KBM-7 (cell line): ENCODE measurements around the gene ADPGK.
"Not testable (repeated sequence)": the region's sequence is repeated elsewhere in the genome, so short reads cannot be mapped to it uniquely, and the experiment has no call there.

Experiments used
- DNase-seq: peaks from one replicate; pipeline ENCODE4 v3.0.0-alpha.2; 2015
- in situ Hi-C: fragments of 300-500 bp; cut with MboI; formaldehyde crosslinking; loops from 2 replicates; pipeline ENCODE4 v1.14.3; 2020; ENCODE audit warnings: low sequenced_read_pairs, low pct_unique_long_range_greater_than_20kb, mixed read lengths

ADPGK gene

GRCh38 chr15:72764656-72765055 is 18.9 kb downstream of the ADPGK start:
- in situ Hi-C loops, result no loop called here
- DNase-seq, result no peak

GRCh38 chr15:72760590-72761260 is 22.8 kb downstream of the ADPGK start:
- no peak for DNase-seq
- in situ Hi-C loops, result no loop called here

- DNase-seq, result no peak
- in situ Hi-C loops, result no loop called here
These were observed 25.4 kb downstream of the ADPGK start for GRCh38 chr15:72758182-72758581.

GRCh38 chr15:72754096-72754495 is 29.5 kb downstream of the ADPGK start:
- DNase-seq, result no peak
- in situ Hi-C loops, result no loop called here

GRCh38 chr15:72751751-72752455 is 31.7 kb downstream of the ADPGK start:
- in situ Hi-C loops, result no loop called here
- peak; percentile 94 for DNase-seq

GRCh38 chr15:72749700-72750099 is 33.9 kb downstream of the ADPGK start:
- in situ Hi-C loops, result no loop called here
- no peak for DNase-seq

- DNase-seq, result no peak
- in situ Hi-C loops, result no loop called here
These were observed 43.3 kb downstream of the ADPGK start for GRCh38 chr15:72740219-72740618.

GRCh38 chr15:72737723-72738122 is 45.8 kb downstream of the ADPGK start:
- in situ Hi-C loops, result no loop called here
- DNase-seq, result no peak

GRCh38 chr15:72737061-72737460 is 46.5 kb downstream of the ADPGK start:
- in situ Hi-C loops, result no loop called here
- DNase-seq, result no peak

GRCh38 chr15:72735111-72735510 is 48.4 kb downstream of the ADPGK start:
- in situ Hi-C loops, result no loop called here
- no peak for DNase-seq

GRCh38 chr15:72733941-72734738 is 49.4 kb downstream of the ADPGK start:
- in situ Hi-C loops, result no loop called here
- DNase-seq, result no peak

- in situ Hi-C loops, result no loop called here
- no peak for DNase-seq
These were observed 51.0 kb downstream of the ADPGK start for GRCh38 chr15:72732516-72732915.

GRCh38 chr15:72732086-72732485 is 51.5 kb downstream of the ADPGK start:
- DNase-seq, result no peak
- in situ Hi-C loops, result no loop called here

- in situ Hi-C loops, result no loop called here
- DNase-seq, result no peak
These were observed 54.7 kb downstream of the ADPGK start for GRCh38 chr15:72728821-72729220.

- DNase-seq, in situ Hi-C loops: not testable (repeated sequence)
These were observed 55.3 kb downstream of the ADPGK start for GRCh38 chr15:72728249-72728648.

- in situ Hi-C loops, result no loop called here
- DNase-seq, result no peak
These were observed 56.4 kb downstream of the ADPGK start for GRCh38 chr15:72727154-72727553.

GRCh38 chr15:72725851-72726250 is 57.7 kb downstream of the ADPGK start:
- DNase-seq, in situ Hi-C loops: not testable (repeated sequence)

GRCh38 chr15:72725446-72725845 is 58.1 kb downstream of the ADPGK start:
- in situ Hi-C loops, result no loop called here
- DNase-seq, result no peak

- no peak for DNase-seq
- in situ Hi-C loops, result no loop called here
These were observed 59.5 kb downstream of the ADPGK start for GRCh38 chr15:72724028-72724427.

- in situ Hi-C loops, result no loop called here
- DNase-seq, result peak; percentile 75
These were observed 61.4 kb downstream of the ADPGK start for GRCh38 chr15:72722071-72722696.
